A673 (cell line): ENCODE measurements around the gene ZAR1L. TPM values are rescaled to one million over a fixed set of nuclear protein-coding genes. Genes with fewer than 3 reads are reported as not detected.

Experiments
- BruUV-seq: library from RNA; stranded (reverse); fragments of 400-500 nt; replicated peaks from 2 replicates; lab custom pipeline; 2021; lab: Mats Ljungman, UMichigan
- CTCF ChIA-PET: fragments of 300-600 bp; sonication (Branson Sonifier 250); formaldehyde crosslinking; loops from one replicate; lab custom pipeline; 2022; ENCODE audit warnings: antibody characterized with exemption; lab: Charles Lee
- POLR2A ChIA-PET: fragments of 300-600 bp; sonication (Branson Sonifier 250); formaldehyde crosslinking; loops from one replicate; lab custom pipeline; 2022; ENCODE audit warnings: antibody characterized with exemption; ENCODE audit not compliant: low non-redundant PET; lab: Charles Lee
- DNase-seq: peaks from one replicate; pipeline ENCODE4 v3.0.0-alpha.2; 2015; ENCODE audit warnings: low spot score
- H3K27ac ChIP-seq: fragments of 200-600 bp; sonication (generic); 2 replicates; pipeline ENCODE4 v1.5.1; 2016; ENCODE audit warnings: mixed run types, low read depth, mild to moderate bottlenecking, mixed read lengths, antibody characterized with exemption, low read length; ENCODE audit not compliant: poor library complexity, severe bottlenecking
- H3K27me3 ChIP-seq: fragments of 200-600 bp; sonication (generic); replicated peaks from 2 replicates; pipeline ENCODE4 v1.6.1; 2017; ENCODE audit warnings: mixed run types, low read depth, mild to moderate bottlenecking, mixed read lengths, antibody characterized with exemption, low read length; ENCODE audit not compliant: insufficient read depth, poor library complexity
- H3K36me3 ChIP-seq: fragments of 200-600 bp; sonication (generic); 2 replicates; pipeline ENCODE4 v1.6.1; 2016; ENCODE audit warnings: mixed run types, mild to moderate bottlenecking, mixed read lengths, antibody characterized with exemption, low read length; ENCODE audit not compliant: insufficient read depth, poor library complexity, severe bottlenecking
- H3K4me1 ChIP-seq: fragments of 200-600 bp; sonication (generic); 2 replicates; pipeline ENCODE4 v1.6.1; 2017; ENCODE audit warnings: mixed run types, mild to moderate bottlenecking, mixed read lengths, antibody characterized with exemption, low read length; ENCODE audit not compliant: insufficient read depth, poor library complexity, severe bottlenecking
- H3K4me3 ChIP-seq: fragments of 200-600 bp; sonication (generic); 2 replicates; pipeline ENCODE4 v1.5.1; 2016; ENCODE audit warnings: low read depth, mixed run types, mild to moderate bottlenecking, mixed read lengths, low read length; ENCODE audit not compliant: poor library complexity, severe bottlenecking
- H3K9me3 ChIP-seq: fragments of 200-600 bp; sonication (generic); 2 replicates; pipeline ENCODE4 v1.6.1; 2016; ENCODE audit warnings: mixed run types, low read depth, mild to moderate bottlenecking, mixed read lengths, antibody characterized with exemption, low read length; ENCODE audit not compliant: poor library complexity, severe bottlenecking
- CTCF ChIP-seq: fragments of 300-800, 200-600 bp; sonication (generic); conservative IDR thresholded peaks from 2 replicates; pipeline ENCODE4 v1.5.1; 2017; ENCODE audit warnings: low read depth, mild to moderate bottlenecking, antibody characterized with exemption, low read length, moderate library complexity, mixed read lengths
- EZH2 ChIP-seq: fragments of 200-600 bp; sonication (generic); IDR thresholded peaks from 2 replicates; pipeline ENCODE4 v1.6.1; 2017; ENCODE audit warnings: borderline replicate concordance, low read depth, mild to moderate bottlenecking, mixed read lengths, antibody characterized with exemption, low read length; ENCODE audit not compliant: poor library complexity, severe bottlenecking
- intact Hi-C: fragments of 100-400 bp; cut with micrococcal nuclease; formaldehyde crosslinking; loops from one replicate; pipeline ENCODE4 v1.10.0; 2022; ENCODE audit not compliant: unreplicated experiment
- total RNA-seq: library from RNA; stranded (reverse); gene quantifications from 2 replicates; pipeline ENCODE4 v1.2.3, GENCODE V29; 2021

The ZAR1L gene
- total RNA-seq, 1 experiment from 2014 or later, result not detected

GRCh38 chr13:32259116-32259515, 56.0 kb downstream of the ZAR1L start:
- Histone ChIP-seq H3K9me3 (no peaks in the 10 kb centered on the region), H3K27ac (no peak overlapping the region), H3K4me1 (peaks cover 5% of the 10 kb centered on the region), H3K36me3 (no peaks in the 10 kb centered on the region), H3K27me3 (no peaks in the 10 kb centered on the region), H3K4me3 (no peak overlapping the region)
- POLR2A ChIA-PET, result no interaction called here
- no TSS peak for BruUV-seq
- no peak for TF ChIP-seq EZH2
- TF ChIP-seq CTCF, result peak; percentile 28; the same call in 1 of the 2 replicates
- intact Hi-C loops, result no loop called here
- CTCF ChIA-PET, result interaction anchor here (0.6 kb wide), 1 partner anchor 561 kb away, joined by 3 read pairs; no protein-coding TSS in a partner anchor
- DNase-seq, result no peak

GRCh38 chr13:32257649-32258048, 57.5 kb downstream of the ZAR1L start:
- ChIA-PET CTCF (no interaction called here), POLR2A (no interaction called here)
- BruUV-seq, result no TSS peak
- intact Hi-C loops, result no loop called here
- H3K9me3 ChIP-seq, result no peaks in the 10 kb centered on the region
- no peak overlapping the region for H3K4me3 ChIP-seq
- H3K27ac ChIP-seq, result no peak overlapping the region
- no peaks in the 10 kb centered on the region for H3K36me3 ChIP-seq
- peaks cover 5% of the 10 kb centered on the region for H3K4me1 ChIP-seq
- DNase-seq, result no peak
- no peaks in the 10 kb centered on the region for H3K27me3 ChIP-seq
- no peak for TF ChIP-seq EZH2

- ChIA-PET CTCF (no interaction called here), POLR2A (no interaction called here)
- H3K36me3 ChIP-seq, result no peaks in the 10 kb centered on the region
- intact Hi-C loops, result no loop called here
- H3K27ac ChIP-seq, result no peak overlapping the region
- no peak for DNase-seq
- no peaks in the 10 kb centered on the region for H3K9me3 ChIP-seq
- BruUV-seq, result no TSS peak
- H3K4me3 ChIP-seq, result no peak overlapping the region
- peaks cover 5% of the 10 kb centered on the region for H3K4me1 ChIP-seq
- TF ChIP-seq EZH2 (no peak), CTCF (no peak)
- no peaks in the 10 kb centered on the region for H3K27me3 ChIP-seq
These were observed 58.9 kb downstream of the ZAR1L start for GRCh38 chr13:32256243-32256642.

GRCh38 chr13:32255724-32256109, 59.4 kb downstream of the ZAR1L start:
- TF ChIP-seq EZH2 (no peak), CTCF (no peak)
- POLR2A ChIA-PET, result no interaction called here
- DNase-seq, result peak; percentile 4

More at GRCh38 chr13:32255724-32256109, 59.4 kb downstream of the ZAR1L start:
- no peaks in the 10 kb centered on the region for H3K27me3 ChIP-seq
- intact Hi-C loops, result no loop called here
- no peaks in the 10 kb centered on the region for H3K36me3 ChIP-seq
- H3K4me3 ChIP-seq, result no peak overlapping the region
- no peak overlapping the region for H3K27ac ChIP-seq
- H3K9me3 ChIP-seq, result no peaks in the 10 kb centered on the region
- no TSS peak for BruUV-seq
- CTCF ChIA-PET, result no interaction called here
- peaks cover 5% of the 10 kb centered on the region for H3K4me1 ChIP-seq
